Left lung (tissue), 10 donors: ENCODE results near the gene GALK1. TPM values are rescaled to one million over a fixed set of nuclear protein-coding genes. Genes with fewer than 3 reads are reported as not detected.
"Not testable (repeated sequence)": the region's sequence is repeated elsewhere in the genome, so short reads cannot be mapped to it uniquely, and the experiment has no call there.

ENCODE experiments used
- ATAC-seq: fragments of 200-7000 bp; cut with Tn5 transposase; one replicate; pipeline ENCODE4 v1.9.1; 2020; ENCODE audit warnings: moderate library complexity
- DNase-seq, 4 donors: peaks; one replicate each; pipeline ENCODE4 v3.0.0-alpha.2; 2013 to 2020
- H3K27ac ChIP-seq, 2 donors: fragments of 200-600 bp; sonication (generic) in 1 of 2; one replicate each; pipeline versions ENCODE4 v1.5.0 to v1.8.0; 2020 to 2021
- H3K27me3 ChIP-seq, 2 donors: fragments of 200-600 bp; sonication (generic) in 1 of 2; one replicate each; pipeline versions ENCODE4 v1.5.0 to v1.8.0; 2020 to 2021
- H3K36me3 ChIP-seq, 2 donors: fragments of 200-600 bp; sonication (generic) in 1 of 2; one replicate each; pipeline versions ENCODE4 v1.5.0 to v1.8.0; 2020 to 2021
- H3K4me1 ChIP-seq, 2 donors: fragments of 200-600 bp; one replicate each; pipeline ENCODE4 v1.8.0; 2021
- H3K4me3 ChIP-seq, 2 donors: fragments of 200-600 bp; sonication (generic) in 1 of 2; one replicate each; pipeline versions ENCODE4 v1.5.0 to v1.8.0; 2020 to 2021; ENCODE audit warnings: mild to moderate bottlenecking in 1 of 2
- H3K9me3 ChIP-seq, 2 donors: fragments of 200-600 bp; sonication (generic) in 1 of 2; one replicate each; pipeline versions ENCODE4 v1.5.0 to v1.8.0; 2020 to 2021
- CTCF ChIP-seq, 2 donors: fragments of 200-600 bp; sonication (generic) in 1 of 2; IDR thresholded peaks; one replicate each; pipeline versions ENCODE4 v1.5.0 to v1.8.0; 2021; ENCODE audit warnings: antibody characterized with exemption in 2 of 2
- intact Hi-C, 2 donors: fragments of 100-400 bp; cut with DNase I; formaldehyde crosslinking; loops; one replicate each; pipeline versions ENCODE4 v1.11.2 to v1.14.2; 2022
- polyA plus RNA-seq, 6 donors: library from polyadenylated mRNA; unstranded; fragments of 120-200 nt; gene quantifications; one replicate each; pipeline ENCODE4 v1.2.1, GENCODE V29; 2013; ENCODE audit not compliant: insufficient read length in 6 of 6
- total RNA-seq, 2 donors: library from RNA; stranded (reverse); fragmentation: NEBNext Ultra II Directional; extraction: Animal tissue kit (Norgen Biotek cat#: 25700); gene quantifications; one replicate each; pipeline ENCODE4 v1.2.1, GENCODE V29; 2021
- donor health status: DM: no; HTN: yes; CAD: no.
- donor health status: DM: no; HTN: no; CAD: no.

Gene GALK1
- total and polyA plus RNA-seq, 8 donors = 10.3 to 39.6 (median 16.4) TPM

GRCh38 chr17:75812096-75813013 is 47.4 kb upstream of the GALK1 start:
- TF ChIP-seq CTCF (IDR thresholded peaks at IDR 0.05) = no peak
- peaks cover 0 to 78% of the 10 kb centered on the region in 2 donors for H3K36me3 ChIP-seq
- H3K9me3 ChIP-seq = no peaks in the 10 kb centered on the region
- no peaks in the 10 kb centered on the region for H3K27me3 ChIP-seq
- DNase-seq (peak in 1 of 4 donors; percentile 51), ATAC-seq (no peak)
- intact Hi-C loops = no loop called here
- no peak overlapping the region for H3K4me3 ChIP-seq
- no peak overlapping the region for H3K27ac ChIP-seq
- H3K4me1 ChIP-seq = no peaks in the 10 kb centered on the region

GRCh38 chr17:75811174-75811573 is 46.2 kb upstream of the GALK1 start:
- Histone ChIP-seq H3K27me3 (no peaks in the 10 kb centered on the region), H3K27ac (no peak overlapping the region), H3K4me3 (no peak overlapping the region), H3K4me1 (no peaks in the 10 kb centered on the region), H3K36me3 (peaks cover 0 to 66% of the 10 kb centered on the region in 2 donors), H3K9me3 (no peaks in the 10 kb centered on the region)
- intact Hi-C loops = no loop called here
- TF ChIP-seq CTCF (IDR thresholded peaks at IDR 0.05) = no peak
- ATAC-seq = no peak
- DNase-seq = peak in 1 of 4 donors; percentile 31

- H3K27ac ChIP-seq, ATAC-seq, DNase-seq, H3K4me1 ChIP-seq, H3K4me3 ChIP-seq, intact Hi-C loops, H3K27me3 ChIP-seq, H3K9me3 ChIP-seq: not testable (repeated sequence)
- peaks cover 0 to 62% of the 10 kb centered on the region in 2 donors for H3K36me3 ChIP-seq
These were observed 45.8 kb upstream of the GALK1 start for GRCh38 chr17:75810756-75811155.

- Histone ChIP-seq H3K4me3 (no peak overlapping the region), H3K9me3 (no peaks in the 10 kb centered on the region), H3K27me3 (no peaks in the 10 kb centered on the region), H3K36me3 (peaks cover 0 to 58% of the 10 kb centered on the region in 2 donors), H3K4me1 (no peaks in the 10 kb centered on the region), H3K27ac (no peak overlapping the region)
- ATAC-seq = no peak
- intact Hi-C loops = no loop called here
- DNase-seq = no peak
- no peak for TF ChIP-seq CTCF (IDR thresholded peaks at IDR 0.05)
These were observed 45.2 kb upstream of the GALK1 start for GRCh38 chr17:75810216-75810615.

- DNase-seq = peak in 1 of 4 donors; percentile 60
- H3K27me3 ChIP-seq = no peaks in the 10 kb centered on the region
- no peaks in the 10 kb centered on the region for H3K9me3 ChIP-seq
- no peaks in the 10 kb centered on the region for H3K4me1 ChIP-seq
- peaks cover 0 to 53% of the 10 kb centered on the region in 2 donors for H3K36me3 ChIP-seq
- intact Hi-C loops = no loop called here
- ATAC-seq = no peak
- no peak for TF ChIP-seq CTCF (IDR thresholded peaks at IDR 0.05)
- no peak overlapping the region for H3K27ac ChIP-seq
- H3K4me3 ChIP-seq = no peak overlapping the region
These were observed 44.7 kb upstream of the GALK1 start for GRCh38 chr17:75809631-75810111.
